Stimulated activated CD4-positive, alpha-beta T cell treated with anti-CD3 and anti-CD28 coated beads, Interleukin-2, amount 100 ng/mL, for 48 hours (primary cell): ENCODE data around the gene CDC34.

Experiments
- DNase-seq, 2 donors: peaks; one replicate each; pipeline ENCODE4 v3.0.0-alpha.2; 2020

The CDC34 gene

DNA sequence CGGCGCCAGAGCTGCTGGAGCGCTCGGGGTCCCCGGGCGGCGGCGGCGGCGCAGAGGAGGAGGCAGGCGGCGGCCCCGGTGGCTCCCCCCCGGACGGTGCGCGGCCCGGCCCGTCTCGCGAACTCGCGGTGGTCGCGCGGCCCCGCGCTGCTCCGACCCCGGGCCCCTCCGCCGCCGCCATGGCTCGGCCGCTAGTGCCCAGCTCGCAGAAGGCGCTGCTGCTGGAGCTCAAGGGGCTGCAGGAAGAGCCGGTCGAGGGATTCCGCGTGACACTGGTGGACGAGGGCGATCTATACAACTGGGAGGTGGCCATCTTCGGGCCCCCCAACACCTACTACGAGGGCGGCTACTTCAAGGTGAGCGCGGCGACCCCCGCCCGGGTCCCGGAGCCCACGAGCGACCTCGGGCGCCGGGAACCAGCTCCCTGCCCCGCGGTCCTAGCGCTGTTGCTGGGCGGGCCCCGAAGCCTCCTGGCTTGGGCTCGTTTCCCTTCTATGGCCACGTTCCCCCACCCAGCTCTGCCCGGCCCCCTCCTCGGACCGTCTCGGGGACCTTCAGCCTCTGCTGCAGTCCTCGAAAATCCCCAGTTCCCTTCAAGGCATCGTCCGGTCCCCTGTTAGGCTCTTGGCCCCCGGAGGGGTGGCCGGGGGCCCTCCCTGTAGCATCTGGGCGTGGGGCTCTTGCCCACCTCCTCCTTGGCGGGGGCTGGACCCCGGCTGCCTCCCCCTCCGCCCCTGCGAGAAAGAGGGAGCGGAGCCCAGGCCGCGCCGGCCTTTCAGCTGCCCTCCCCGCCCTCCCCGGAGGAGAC, at the start of gene CDC34:
Gene CDC34, plus strand, starts transcription at position 8 of the 808 bp plus-strand sequence. Its CDS starts 172 bp downstream, at position 180.
- no peak for DNase-seq

DNA sequence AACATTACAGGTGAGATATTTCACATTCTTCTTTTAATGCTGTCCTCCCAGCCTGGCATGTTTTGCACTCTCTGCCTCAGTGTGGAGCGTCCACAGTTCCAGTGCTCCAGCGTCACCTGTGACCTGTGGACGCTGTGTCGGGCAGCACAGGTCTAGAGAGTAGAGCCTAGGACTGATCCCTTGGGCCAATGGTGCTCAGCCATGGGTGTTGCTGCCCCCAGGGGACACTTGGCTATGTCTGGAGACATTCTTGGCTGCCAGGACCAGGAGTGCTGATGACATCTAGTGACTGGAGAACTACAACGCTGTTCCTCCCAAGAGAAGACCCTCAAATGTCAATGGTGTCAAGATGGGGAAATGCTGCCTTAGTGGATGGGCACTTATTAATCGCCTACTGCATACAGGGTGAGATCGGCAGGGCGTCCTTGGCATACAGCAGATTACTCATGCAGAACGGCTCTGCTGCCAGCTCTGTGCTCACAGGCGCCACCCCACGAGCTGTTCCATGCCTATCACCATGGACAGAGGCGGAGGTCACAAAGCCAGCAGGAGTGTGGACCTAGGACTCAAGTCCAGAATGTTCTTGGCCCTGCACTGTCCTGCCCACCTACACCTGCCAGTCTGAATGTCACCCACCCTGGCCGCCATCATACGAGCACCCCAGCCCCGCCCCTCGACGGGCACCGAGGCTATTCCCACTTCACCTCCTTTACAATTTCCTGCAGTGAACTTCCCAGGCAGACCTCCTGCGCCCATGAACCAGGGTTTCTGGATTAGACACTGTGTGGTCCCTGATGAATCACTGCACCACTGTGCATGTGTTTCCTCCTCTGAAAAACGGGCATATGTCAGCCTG, 49.1 kb upstream of the CDC34 start:
- no peak for DNase-seq

DNA sequence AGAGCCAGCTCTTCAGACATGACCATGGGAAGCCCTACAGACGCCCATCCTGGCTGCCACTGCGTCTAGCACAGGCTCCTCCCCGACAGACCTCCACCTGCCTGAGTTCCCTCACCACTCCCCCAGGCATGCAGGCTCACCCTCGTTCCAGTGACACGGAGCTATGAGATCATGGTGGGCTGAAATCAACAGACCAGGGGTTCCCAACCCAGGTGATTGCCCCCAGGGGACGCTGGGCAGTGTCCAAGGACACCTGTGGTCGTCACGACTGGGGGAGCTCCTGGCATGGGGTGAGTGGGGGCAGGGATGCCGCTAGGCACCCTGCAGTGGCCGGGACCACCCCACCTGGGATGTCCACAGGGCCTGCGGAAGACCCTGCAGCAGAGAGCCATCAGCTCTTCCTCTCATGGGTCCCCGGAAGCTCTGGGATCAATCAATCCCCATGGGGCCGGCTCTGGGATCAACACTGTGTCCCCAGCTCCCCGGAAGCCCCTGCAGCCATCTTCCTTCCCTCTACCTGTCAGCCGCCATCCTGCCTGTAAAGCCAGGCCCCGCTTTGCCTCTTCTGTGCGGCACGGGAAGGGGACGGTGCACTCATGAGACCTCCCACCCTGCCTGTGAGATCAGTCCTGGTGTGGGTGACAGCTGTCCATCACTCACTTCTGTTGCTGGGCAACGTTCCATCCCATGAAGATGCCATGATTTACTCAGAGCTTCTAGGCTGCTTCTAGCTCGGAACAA, 48.1 kb upstream of the CDC34 start:
- no peak for DNase-seq

DNA sequence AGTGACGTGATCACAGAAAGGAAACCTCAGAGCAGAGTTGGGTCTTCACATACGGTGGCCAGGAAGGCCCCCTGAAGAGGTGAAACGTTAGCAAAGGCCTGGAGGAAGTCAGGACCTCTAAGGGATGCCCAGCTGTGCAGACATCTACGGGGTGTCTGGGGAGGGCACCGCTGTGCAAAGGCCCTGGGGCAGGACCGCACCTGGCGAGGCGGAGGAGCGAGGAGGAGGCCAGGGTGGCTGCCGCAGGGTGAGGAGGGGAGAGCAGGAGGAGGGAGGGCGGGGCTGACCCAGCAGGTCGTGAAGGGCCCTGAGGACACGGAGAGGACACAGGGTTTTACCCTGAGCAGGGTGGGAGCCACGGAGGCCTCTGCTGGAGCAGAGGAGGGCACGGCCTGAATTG, 47.1 kb upstream of the CDC34 start:
- no peak for DNase-seq

DNA sequence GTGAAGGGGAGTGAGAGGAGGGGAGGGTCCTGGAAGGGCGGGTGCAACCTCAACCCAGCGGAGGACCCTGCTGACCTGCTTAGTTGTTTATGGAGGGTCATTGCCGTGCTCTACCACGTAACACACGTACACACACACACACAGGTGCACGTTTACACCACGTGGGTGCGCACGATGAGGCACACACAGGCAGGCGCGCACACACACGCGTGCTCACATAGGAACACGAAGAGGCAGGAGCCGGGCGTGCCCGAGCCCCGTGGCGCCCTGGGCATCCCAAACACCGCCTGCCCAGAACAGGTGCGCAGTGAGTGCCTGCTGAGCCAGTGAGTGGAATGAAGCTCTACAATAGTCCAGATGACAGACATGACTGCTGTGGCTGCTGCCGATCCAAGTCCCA, 46.5 kb upstream of the CDC34 start:
- DNase-seq: no peak

DNA sequence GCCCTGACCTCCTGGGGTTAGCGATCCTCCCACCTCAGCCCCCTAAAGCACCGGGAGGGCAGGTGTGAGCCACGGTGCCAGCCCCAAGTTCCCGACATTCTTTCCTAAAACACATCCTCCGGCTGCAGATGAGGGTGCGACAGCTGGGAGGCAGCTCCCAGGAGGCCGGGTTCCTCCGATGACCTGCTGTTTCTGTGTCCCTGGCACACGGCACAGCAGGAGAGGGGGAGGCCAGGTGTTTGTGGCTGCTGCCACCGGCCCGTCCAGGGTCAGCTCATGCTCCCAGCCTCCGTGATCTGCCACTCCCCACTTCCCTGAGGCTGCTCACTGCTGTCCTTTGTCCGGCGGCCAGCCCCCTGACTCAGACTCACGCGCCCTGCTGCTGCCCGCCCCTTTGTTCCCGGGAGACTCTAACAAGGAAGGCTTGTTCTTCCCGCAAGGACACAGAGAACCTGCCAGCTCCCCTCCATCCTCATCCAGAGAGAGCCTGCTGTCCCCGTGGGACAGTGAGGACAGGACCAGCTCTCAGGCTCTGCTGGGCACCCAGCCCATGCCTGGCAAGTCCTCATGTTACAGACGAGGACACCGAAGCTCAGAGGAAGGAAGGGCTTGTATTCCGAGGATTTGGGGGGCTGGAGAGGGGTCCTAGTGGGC, 45.9 kb upstream of the CDC34 start:
- no peak for DNase-seq

DNA sequence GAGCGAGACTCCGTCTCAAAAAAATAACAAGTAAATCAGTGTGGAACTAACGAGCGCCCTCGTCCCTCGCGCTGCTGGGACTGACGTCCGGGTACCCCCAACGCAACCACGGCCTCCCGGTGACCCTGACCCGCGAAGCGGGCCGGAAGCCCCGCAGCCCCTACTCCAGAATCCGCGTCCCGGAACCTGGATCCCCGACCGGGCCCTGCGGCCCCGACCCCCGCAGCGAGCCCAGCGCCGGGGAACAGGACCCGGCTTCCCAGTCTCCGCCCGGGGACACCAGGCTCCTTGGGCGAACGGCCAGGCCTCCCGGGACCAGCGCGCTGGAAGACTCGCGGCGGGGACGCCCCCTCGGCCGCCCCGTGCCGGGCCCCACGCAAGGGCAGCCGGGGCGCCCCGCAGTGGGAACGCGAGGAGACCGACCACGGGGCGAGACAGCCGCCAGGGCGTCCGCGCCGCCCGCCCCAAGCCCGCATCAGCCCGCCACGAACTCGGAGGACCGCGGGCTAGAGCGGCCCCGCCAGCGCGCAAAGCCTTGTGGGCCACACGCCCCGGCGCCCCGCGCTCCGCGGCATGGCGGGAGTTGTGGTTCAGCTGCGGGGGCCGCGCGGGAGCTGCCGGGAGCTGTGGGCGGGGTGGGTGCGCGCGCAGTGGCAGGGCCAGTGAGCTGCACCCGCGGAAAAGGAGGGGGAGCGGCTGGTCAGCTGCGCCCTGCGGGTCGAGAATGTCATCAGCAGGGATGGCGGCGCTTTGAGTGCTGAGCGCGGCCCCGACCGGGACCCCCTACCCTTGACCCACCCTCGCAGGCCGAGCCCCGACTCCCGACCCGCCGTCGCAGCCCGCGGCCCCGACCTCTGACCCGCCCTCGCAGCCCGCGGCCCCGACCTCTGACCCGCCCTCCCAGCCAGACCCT, 42.8 kb upstream of the CDC34 start:
- DNase-seq: peak; percentile 91

DNA sequence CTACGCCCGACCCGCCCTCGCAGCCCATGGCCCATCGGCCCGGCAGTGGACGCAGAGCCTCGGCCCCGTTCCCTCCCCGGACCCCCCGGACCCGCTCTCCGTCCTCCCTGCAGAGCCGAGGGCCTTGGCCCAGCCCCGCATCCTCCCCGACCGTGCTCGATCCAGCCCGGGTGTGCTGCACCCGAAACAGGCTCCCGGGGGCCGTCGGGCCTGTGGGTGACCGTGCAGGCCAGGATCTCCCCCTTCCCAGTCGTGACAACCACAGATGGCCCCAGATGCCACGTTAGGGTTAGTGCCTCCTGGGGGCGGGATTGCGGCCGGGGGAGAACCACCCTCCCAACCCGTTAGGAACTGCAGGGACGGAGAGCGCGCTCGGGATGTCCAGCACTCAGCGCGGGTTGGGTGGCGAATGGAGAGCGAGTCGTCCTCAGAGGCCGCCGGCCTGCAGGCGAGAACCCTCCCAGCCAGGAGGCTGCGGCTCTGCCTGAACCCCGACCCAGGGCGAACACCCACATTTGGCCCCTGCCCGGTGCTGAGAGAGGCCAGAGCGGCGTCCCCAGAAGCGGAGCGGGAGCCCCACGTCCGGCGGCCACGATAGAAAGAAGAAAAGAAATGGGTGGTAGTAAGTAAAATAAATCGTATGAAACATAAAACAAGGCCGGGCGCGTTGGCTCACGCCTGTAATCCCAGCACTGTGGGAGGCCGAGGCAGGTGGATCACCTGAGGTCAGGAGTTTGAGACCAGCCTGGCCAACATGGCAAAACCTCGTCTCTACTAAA, 42.0 kb upstream of the CDC34 start:
- no peak for DNase-seq

DNA sequence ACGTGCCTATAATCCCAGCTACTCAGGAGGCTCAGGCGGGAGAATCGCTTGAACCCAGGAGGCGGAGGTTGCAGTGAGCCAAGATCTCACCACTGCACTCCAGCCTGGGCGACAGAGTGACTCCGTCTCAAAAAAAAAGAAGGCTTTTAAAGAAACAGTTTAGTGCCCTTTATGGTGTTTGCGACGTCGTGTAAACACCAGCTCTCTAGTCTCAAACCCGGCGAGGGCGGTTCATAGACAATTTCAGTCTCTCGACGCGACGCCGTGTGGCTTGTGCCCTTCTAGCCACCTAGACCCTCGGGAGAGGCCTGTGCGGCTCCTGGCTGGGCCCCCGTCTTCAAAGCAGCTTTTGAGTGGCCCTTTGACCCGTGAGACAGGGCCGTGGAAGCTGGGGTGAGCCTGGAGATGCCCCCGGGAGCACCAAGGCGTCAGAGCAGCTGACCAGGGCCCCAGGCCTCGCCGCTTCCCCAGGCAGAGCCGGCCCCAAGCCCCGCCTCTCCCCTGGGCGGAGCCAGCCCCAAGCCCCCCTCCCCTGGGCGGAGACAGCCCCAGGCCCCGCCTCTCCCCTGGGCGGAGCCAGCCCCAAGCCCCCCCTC, 40.3 kb upstream of the CDC34 start:
- DNase-seq: no peak

DNA sequence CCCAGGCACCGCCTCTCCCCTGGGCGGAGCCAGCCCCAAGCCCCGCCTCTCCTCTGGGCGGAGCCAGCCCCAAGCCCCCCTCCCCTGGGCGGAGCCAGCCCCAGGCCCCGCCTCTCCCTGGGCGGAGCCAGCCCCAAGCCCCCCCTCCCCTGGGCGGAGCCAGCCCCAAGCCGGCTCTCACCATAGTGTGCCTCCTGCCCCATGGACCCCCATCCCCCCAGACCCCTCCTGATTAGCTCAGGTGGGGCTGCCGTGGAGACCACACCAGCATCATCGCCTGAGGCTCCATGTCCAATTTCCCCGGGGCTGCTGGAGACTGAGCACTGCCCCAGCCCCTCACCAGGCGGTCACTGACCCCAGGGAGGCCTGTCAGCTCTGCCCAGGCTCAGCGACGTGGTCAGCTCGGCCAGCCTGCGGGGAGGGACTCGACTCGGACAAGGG, 39.4 kb upstream of the CDC34 start:
- DNase-seq: peak in 1 of 2 donors; percentile 38

DNA sequence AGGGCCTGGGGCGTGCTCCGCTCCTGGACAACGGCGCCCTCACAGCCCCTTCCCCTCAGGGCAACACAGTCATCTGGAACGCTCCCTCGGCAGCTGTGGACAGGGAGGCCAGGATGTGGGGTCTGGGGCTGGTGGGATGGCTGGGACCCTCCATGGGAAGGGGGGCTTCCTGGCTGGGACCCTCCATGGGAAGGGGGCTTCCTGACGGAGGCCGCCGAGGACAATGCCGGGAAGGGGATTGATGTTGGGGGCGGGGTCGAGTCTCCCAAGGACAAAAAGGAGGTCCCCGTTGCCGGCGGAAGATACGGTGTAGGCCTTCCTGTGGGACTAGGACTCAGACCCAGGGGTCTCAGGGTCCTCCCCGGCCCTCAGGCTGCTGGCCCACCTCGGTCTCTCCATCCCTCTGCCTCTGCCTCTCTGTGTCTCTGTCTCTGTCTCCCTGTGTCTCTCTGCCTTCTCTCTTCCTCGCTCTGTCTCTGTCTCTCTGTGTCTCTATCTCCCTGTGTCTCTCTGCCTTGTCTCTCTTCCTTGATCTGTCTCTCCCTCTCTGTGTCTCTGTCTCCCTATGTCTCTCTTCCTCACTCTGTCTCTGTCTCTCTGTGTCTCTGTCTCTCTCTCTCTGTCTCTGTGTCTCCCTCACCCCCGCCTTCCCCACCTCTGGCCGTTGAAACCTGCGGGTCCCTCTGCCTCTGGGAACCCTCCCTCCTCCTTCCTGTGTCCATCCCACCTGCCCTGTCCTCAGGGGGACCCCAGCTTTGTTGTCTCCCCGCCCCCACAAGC, 38.0 kb upstream of the CDC34 start:
- no peak for DNase-seq

GRCh38 chr19:494171-495080, 37.1 kb upstream of the CDC34 start:
- DNase-seq: no peak

GRCh38 chr19:495081-495401, 36.5 kb upstream of the CDC34 start:
- no peak for DNase-seq

- peak; percentile 62 to 70 for DNase-seq
These were observed 36.0 kb upstream of the CDC34 start for GRCh38 chr19:495402-496111.

GRCh38 chr19:496112-496665, 35.4 kb upstream of the CDC34 start, which contains the start of gene MADCAM1:
MADCAM1 (plus strand) TSS chr19:496486; CDS start chr19:496500, 14 bp downstream.
- no peak for DNase-seq

DNA sequence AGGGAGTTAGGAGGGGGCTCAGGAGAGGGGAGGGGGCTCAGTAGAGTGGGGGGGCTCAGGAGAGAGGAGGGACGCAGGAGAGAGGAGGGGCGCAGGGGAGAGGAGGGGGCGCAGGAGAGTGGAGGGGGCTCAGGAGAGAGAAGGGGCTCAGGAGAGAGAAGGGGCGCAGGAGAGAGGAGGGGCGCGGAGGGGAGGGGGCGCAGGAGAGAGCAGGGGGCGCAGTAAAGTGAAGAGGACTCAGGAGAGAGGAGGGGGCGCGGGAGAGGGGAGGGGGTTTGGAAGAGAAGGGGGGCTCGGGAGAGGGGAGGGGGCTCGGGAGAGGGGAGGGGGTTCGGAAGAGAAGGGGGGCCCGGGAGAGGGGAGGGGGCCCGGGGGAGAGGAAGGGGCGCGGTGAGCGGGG, 34.6 kb upstream of the CDC34 start:
- no peak for DNase-seq

GRCh38 chr19:497491-497868, 34.1 kb upstream of the CDC34 start:
- no peak for DNase-seq
